Sigmoid colon (tissue), 7 donors: ENCODE results near the gene SLC17A3. TPM values are rescaled to one million over a fixed set of nuclear protein-coding genes. Genes with fewer than 3 reads are reported as not detected.

Experiments
- DNase-seq: peaks from one replicate; pipeline ENCODE4 v3.0.0-alpha.2; 2019
- H3K27ac ChIP-seq, 4 donors: fragments of 200-600 bp; sonication (generic); one replicate each; pipeline ENCODE4 v1.5.1; 2016 to 2019; ENCODE audit warnings: mild to moderate bottlenecking in 1 of 4
- H3K27me3 ChIP-seq, 3 donors: fragments of 200-600 bp; sonication (generic); one replicate each; pipeline ENCODE4 v1.5.1; 2019; ENCODE audit warnings: mild to moderate bottlenecking in 1 of 3
- H3K36me3 ChIP-seq, 4 donors: fragments of 200-600 bp; sonication (generic); one replicate each; pipeline ENCODE4 v1.5.1; 2016 to 2019
- H3K4me1 ChIP-seq, 4 donors: fragments of 200-600 bp; sonication (generic); one replicate each; pipeline ENCODE4 v1.5.1; 2017 to 2019
- H3K4me3 ChIP-seq, 4 donors: fragments of 200-600 bp; sonication (generic); one replicate each; pipeline ENCODE4 v1.5.1; 2017 to 2019; ENCODE audit warnings: mild to moderate bottlenecking in 2 of 4, moderate library complexity in 1 of 4
- H3K9me3 ChIP-seq, 4 donors: fragments of 200-600 bp in 3 of 4; sonication (generic) in 3 of 4; one replicate each; pipeline versions ENCODE4 v1.5.1 to v1.6.1; 2013 to 2019
- CTCF ChIP-seq, 4 experiments: fragments of 450-650 bp in 3 of 4; fragments of 200-600 bp in 1 of 4; IDR thresholded peaks; one replicate each; pipeline ENCODE4 v1.5.1; 2016 to 2019; ENCODE audit warnings: antibody characterized with exemption in 4 of 4, mild to moderate bottlenecking in 3 of 4, moderate library complexity in 2 of 4
- EP300 ChIP-seq, 4 donors: sonication (generic); formaldehyde crosslinking; IDR thresholded peaks; one replicate each; pipeline ENCODE4 v1.6.1; 2017; ENCODE audit warnings: antibody characterized with exemption in 4 of 4
- POLR2A ChIP-seq, 2 donors: fragments of 450-650 bp; IDR thresholded peaks; one replicate each; pipeline ENCODE4 v1.6.1; 2016; ENCODE audit warnings: antibody characterized with exemption in 2 of 2, mild to moderate bottlenecking in 2 of 2, moderate library complexity in 2 of 2
- POLR2AphosphoS5 ChIP-seq, 4 donors: sonication (generic); formaldehyde crosslinking; IDR thresholded peaks; one replicate each; pipeline ENCODE4 v1.6.1; 2017; ENCODE audit warnings: antibody characterized with exemption in 4 of 4
- WGBS, 2 donors: extraction: QIAGEN DNeasy Blood & Tissue Kit; methylation state at CpG; one replicate each; pipeline ENCODE4 v1.1.7; 2013; 5-methylcytosine and 5-hydroxymethylcytosine counted together
- intact Hi-C: fragments of 100-400 bp; cut with DNase I; formaldehyde crosslinking; loops from one replicate; pipeline ENCODE4 v1.15.1; 2023
- polyA plus RNA-seq, 3 donors: library from polyadenylated mRNA; stranded (reverse); fragments of 200-250 nt; gene quantifications; one replicate each; pipeline ENCODE4 v1.2.3, GENCODE V29; 2013
- total RNA-seq, 4 donors: library from RNA; depleted of rRNA; stranded (reverse); fragments of >200 nt; gene quantifications; one replicate each; pipeline ENCODE4 v1.1.0, GENCODE V29; 2016
- donor health status: healthy with polysubstance abuse.
- donor health status: Bipolar disorder and iron deficiency.
- donor health status: healthy.

Gene SLC17A3
- total and polyA plus RNA-seq, 7 donors = not detected

GRCh38 chr6:25831532-25832306 lies 42.3 kb downstream of the SLC17A3 start, which contains the start of gene SLC17A1:
Gene SLC17A1 (minus strand): TSS chr6:25832052. CDS start chr6:25830557, 1,495 bp downstream.
- intact Hi-C loops = no loop called here
- no peak for DNase-seq

GRCh38 chr6:25830458-25830857 lies 43.6 kb downstream of the SLC17A3 start:
- Histone ChIP-seq H3K27me3 (peaks cover 0 to 8% (median 0%) of the 10 kb centered on the region in 3 donors), H3K9me3 (no peaks in the 10 kb centered on the region), H3K27ac (no peak overlapping the region), H3K4me1 (no peaks in the 10 kb centered on the region), H3K36me3 (no peaks in the 10 kb centered on the region), H3K4me3 (no peak overlapping the region)
- DNase-seq = no peak
- TF ChIP-seq POLR2A (IDR thresholded peaks at IDR 0.05) (no peak), EP300 (IDR thresholded peaks at IDR 0.05) (no peak), CTCF (IDR thresholded peaks at IDR 0.05) (no peak), POLR2AphosphoS5 (IDR thresholded peaks at IDR 0.05) (no peak)
- intact Hi-C loops = no loop called here
- 86 to 90% methylated on average over 4 of the region's 4 CpGs for WGBS, 2 donors

More at GRCh38 chr6:25831532-25832306, 42.3 kb downstream of the SLC17A3 start, which contains the start of gene SLC17A1:
- WGBS, 2 donors = 26 to 66% methylated on average over 8 of the region's 8 CpGs
- no peak within 1 kb of the TSS for H3K27ac ChIP-seq
- peaks cover 0 to 8% (median 0%) of the 10 kb centered on the region in 3 donors for H3K27me3 ChIP-seq
- no peaks in the 10 kb centered on the region for H3K4me1 ChIP-seq
- TF ChIP-seq POLR2AphosphoS5 (IDR thresholded peaks at IDR 0.05) (no peak), POLR2A (IDR thresholded peaks at IDR 0.05) (no peak), CTCF (IDR thresholded peaks at IDR 0.05) (no peak), EP300 (IDR thresholded peaks at IDR 0.05) (no peak)
- no peaks in the 10 kb centered on the region for H3K36me3 ChIP-seq
- H3K4me3 ChIP-seq = no peak within 1 kb of the TSS
- no peaks in the 10 kb centered on the region for H3K9me3 ChIP-seq

- Histone ChIP-seq H3K36me3 (no peaks in the 10 kb centered on the region), H3K4me3 (no peak overlapping the region), H3K27ac (no peak overlapping the region), H3K27me3 (peaks cover 0 to 8% (median 0%) of the 10 kb centered on the region in 3 donors), H3K9me3 (no peaks in the 10 kb centered on the region), H3K4me1 (no peaks in the 10 kb centered on the region)
- TF ChIP-seq EP300 (IDR thresholded peaks at IDR 0.05) (no peak), CTCF (IDR thresholded peaks at IDR 0.05) (no peak), POLR2A (IDR thresholded peaks at IDR 0.05) (no peak), POLR2AphosphoS5 (IDR thresholded peaks at IDR 0.05) (no peak)
- DNase-seq = no peak
- WGBS, 2 donors = 87 to 90% methylated on average over 1 of the region's 1 CpG
- intact Hi-C loops = no loop called here
Measured at GRCh38 chr6:25829375-25829774, 44.7 kb downstream of the SLC17A3 start.

GRCh38 chr6:25821341-25821740 lies 52.7 kb downstream of the SLC17A3 start:
- no peak for TF ChIP-seq EP300 (IDR thresholded peaks at IDR 0.05)
- no peak for TF ChIP-seq POLR2AphosphoS5 (IDR thresholded peaks at IDR 0.05)
- TF ChIP-seq POLR2A (IDR thresholded peaks at IDR 0.05) = no peak
- TF ChIP-seq CTCF (IDR thresholded peaks at IDR 0.05) = no peak
- intact Hi-C loops = no loop called here
- Histone ChIP-seq H3K9me3 (no peaks in the 10 kb centered on the region), H3K27me3 (no peaks in the 10 kb centered on the region), H3K27ac (no peak overlapping the region), H3K4me3 (no peak overlapping the region), H3K36me3 (no peaks in the 10 kb centered on the region), H3K4me1 (no peaks in the 10 kb centered on the region)
- no peak for DNase-seq
